HG02678 (cell line): ENCODE data around the gene DNM2.
"Not testable (repeated sequence)": the region's sequence is repeated elsewhere in the genome, so short reads cannot be mapped to it uniquely, and the experiment has no call there.

ENCODE experiments used
- ATAC-seq: cut with Tn5 transposase; IDR thresholded peaks from one replicate; pipeline ENCODE4 v1.9.1; 2021; ENCODE audit warnings: mild to moderate bottlenecking, moderate library complexity; ENCODE audit not compliant: unreplicated experiment

Gene DNM2

GRCh38 chr19:10724573-10725071 lies 6.7 kb downstream of the DNM2 start:
- no peak for ATAC-seq

DNA sequence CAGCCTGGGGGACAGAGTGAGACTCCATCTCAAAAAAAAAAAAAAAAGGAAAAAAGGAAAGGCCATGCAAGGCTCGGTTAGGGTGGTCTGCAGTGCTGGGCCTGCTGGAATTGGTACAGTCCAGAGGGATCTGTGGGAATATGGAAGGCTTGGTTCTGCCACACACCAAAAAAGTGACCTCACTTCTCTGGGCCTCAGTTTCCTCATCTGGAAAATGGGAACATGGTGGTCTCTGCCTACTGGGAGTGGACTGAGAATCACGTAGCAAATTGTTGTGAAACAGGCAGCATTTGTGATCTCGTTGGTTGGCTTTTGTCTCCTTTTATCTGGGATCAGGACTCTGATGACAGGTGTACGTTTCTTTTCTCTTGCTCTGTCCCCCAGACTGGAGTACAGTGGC lies 7.5 kb downstream of the DNM2 start:
- no peak for ATAC-seq

DNA sequence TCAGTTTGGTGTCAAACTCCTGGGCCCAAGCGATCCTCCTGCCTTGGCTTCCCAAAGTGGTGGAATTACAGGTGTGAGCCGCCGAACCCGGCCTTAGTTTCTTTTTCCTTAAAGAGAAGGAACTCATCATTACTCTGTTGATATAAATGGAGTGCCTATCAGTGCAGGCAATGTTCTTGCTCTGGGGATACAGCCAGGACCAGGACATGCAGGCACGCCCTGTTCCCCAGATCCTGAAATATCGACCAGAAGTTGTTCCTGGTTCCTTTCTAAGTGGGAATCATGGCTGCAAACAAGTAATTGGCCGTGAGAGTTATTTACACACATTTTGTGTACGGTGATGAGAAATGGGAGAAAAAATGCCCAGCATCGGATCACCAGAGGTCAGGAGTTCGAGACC lies 8.4 kb downstream of the DNM2 start:
- no peak for ATAC-seq

- no peak for ATAC-seq
Measured at GRCh38 chr19:10727685-10728201, 9.9 kb downstream of the DNM2 start.

GRCh38 chr19:10729411-10729810 lies 11.5 kb downstream of the DNM2 start:
- no peak for ATAC-seq

DNA sequence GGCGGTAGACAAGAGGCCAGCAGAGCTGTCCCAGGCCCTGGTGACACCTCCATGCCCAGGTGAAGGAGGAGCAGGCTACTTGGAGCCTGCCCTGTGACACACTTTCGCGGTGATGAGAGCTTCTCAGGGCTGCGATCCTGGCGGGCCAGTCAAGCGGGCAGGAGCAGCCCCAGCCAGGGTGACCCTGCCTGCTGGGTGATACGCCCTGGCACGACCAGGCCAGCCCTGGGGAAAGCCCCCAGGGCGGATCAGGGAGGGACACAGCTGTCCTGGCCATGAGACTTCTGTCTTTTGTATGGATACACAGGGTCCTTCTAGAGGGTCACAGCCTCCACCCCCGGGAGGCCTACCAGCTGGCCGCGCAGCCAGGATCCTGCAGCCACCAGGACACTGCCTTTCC lies 13.1 kb downstream of the DNM2 start:
- ATAC-seq, result no peak

DNA sequence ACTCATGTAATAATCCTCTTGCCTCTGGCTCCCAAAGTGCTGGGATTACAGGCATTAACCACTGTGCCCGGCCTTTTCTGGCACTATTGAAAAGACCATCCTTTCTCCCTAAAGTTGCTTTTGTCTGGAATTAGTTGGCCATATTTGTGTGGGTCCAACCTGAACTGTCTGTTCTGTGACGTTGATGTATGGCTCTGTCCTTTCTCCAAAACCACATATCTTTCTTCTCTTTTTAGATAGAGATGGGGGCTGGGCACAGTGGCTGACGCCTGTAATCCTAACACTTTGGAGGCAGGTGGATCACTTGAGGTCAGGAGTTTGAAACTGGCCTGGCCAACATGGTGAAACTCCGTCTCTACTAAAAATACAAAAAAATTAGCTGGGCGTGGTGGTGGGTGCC lies 17.9 kb downstream of the DNM2 start:
- no peak for ATAC-seq

DNA sequence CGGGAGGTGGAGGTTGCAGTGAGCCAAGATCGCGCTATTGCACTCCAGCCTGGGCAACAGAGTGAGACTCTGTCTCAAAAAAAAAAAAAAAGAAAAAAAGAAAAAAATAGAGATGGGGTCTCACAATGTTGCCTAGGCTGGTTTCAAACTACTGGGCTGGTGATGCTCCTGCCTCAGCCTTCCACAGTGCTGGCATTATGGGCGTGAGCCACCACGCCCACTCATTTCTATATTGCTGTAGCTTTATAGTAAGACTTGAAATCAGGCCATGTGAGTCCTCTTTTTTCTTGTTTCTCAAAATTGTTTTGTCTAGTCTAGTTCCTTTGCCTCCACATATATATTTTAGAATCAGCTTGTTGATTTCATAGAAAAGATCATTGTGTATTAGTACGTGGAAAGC lies 18.3 kb downstream of the DNM2 start:
- no peak for ATAC-seq

DNA sequence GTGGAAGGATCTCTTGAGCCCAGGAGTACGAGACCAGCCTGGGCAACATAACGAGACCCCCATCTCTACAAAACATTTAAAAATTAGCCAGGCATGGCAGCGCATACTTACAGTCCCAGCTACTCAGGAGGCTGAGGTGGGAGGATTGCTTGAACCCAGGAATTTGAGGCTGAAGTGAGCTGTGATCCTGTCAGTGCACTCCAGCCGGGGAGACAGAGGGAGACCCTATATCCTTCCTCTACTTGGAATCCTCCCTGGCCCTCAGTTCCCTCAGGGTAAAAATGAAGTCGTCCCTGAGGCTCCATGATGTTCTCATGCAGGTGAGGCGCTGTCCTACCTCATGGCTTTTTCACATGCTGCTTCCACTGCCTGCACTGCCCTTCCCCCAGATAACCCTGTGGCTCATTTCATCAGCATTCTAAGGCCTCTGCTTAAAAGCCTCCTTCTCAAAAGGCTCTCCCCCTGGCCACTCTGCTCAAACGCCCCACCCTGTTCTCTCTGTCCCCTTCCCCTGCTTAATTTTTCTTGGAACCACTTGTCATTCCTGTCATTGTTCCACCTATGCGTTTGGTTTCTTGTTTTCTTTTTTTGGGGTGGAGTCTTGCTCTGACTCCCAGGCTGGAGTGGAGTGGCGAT lies 19.2 kb downstream of the DNM2 start:
- ATAC-seq, result no peak

GRCh38 chr19:10737722-10738121 lies 19.8 kb downstream of the DNM2 start:
- no peak for ATAC-seq

DNA sequence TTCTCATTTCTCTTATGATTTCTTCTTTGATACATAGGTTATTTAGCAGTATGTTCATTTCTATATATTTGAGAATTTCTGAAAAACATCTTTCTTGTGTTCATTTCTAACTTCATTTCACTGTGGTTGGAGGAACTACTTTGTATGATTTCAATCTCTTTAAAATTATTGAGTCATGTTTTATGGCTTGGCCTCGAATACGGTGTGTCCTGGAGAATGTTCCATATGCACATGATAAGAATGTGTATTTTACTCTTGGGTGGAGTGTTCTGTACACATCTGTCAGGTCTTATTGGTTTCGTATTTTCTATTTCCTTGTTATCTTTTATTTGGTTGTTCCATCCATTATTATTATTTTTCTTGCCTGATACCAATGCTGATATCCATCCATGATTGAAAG lies 22.9 kb downstream of the DNM2 start:
- ATAC-seq, result no peak

DNA sequence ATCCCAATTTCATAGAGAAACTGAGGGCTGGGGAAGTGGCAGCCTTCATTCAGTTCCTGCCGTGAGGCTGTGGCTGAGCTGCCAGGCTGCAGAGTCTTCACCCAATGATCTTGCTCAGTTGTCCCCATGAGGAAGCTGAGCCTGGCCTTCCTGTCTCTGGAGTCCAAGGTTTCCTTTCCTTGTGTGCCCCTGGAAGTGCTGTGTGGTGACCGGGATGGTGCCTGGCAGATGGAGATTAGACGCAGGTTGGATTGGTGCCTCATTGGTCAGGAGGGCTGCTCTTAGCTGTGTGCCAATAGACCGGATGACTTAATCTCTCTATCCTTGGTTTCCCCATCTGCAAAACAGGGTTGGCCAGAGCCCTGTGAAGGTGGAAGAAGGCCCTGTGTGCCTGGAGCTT lies 24.6 kb downstream of the DNM2 start:
- no peak for ATAC-seq

- ATAC-seq, result no peak
Measured at GRCh38 chr19:10744253-10744798, 26.4 kb downstream of the DNM2 start.

GRCh38 chr19:10744801-10745293 lies 27.0 kb downstream of the DNM2 start:
- no peak for ATAC-seq

- ATAC-seq, result not testable (repeated sequence)
Measured at GRCh38 chr19:10746437-10746836, 28.6 kb downstream of the DNM2 start.

DNA sequence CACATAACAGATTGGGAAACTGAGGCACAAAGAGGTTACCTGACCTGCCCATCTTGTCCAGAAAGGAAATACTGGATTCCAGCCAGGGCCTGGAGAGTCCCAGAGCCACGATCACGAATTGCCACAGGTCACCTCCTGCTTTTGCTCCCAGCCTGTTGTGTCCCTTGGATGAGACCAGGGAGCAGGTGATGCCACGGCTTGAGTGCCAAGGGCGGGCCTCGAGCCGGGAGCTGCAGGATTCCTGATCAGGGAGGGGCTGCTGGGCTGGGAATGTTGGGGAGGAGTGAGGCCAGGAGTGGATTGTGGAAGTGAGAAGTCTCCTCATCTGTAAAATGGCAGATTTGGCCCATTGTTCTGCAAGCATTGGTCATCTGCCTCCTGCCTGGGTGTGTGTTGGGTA lies 29.4 kb downstream of the DNM2 start:
- no peak for ATAC-seq

DNA sequence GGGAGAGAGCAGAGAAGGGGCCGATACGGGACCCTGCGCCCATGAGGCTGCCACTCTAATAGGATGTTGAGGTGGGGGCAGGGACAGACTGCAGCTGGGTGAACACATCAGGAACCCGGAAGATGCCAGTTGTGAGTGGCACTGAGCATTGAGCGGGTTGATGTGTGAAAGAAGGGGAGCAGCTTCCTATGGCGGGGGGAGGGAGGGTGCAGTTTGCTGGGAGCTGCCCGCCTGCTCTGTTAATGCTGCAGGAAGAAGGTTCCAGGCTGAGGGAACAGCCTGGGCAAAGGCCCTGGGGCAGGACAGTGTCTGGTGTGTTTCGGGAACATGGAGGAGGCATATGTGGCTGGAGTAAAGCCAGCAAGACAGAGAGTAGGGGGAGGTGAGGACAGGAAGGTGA lies 29.8 kb downstream of the DNM2 start:
- ATAC-seq, result no peak

GRCh38 chr19:10748195-10748926 lies 30.5 kb downstream of the DNM2 start:
- no peak for ATAC-seq

DNA sequence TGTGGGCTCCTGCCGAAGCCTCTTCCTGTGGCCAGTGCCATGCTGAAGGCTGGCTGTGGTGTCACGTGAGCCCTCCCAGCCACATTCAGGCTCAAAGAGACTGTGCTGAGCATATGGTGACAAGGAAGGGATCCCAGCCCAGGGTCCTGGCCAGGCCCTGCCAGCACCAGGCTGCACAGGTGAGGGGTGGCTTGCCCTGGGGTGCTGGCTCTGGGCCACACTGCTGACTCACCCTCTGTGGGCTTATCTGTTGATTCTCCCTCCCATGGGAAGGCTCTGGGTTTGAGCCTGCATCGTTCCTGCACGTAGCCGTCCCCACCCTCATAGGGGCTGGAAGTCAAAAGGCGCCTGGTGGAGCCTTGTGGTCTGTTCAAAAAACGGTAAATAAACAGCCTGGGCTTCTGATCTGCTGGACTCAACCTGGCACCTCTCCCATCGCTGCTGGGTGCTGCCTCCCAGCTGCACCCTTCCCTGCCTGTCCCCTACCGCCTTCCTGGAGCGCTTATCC lies 31.1 kb downstream of the DNM2 start:
- ATAC-seq, result no peak

DNA sequence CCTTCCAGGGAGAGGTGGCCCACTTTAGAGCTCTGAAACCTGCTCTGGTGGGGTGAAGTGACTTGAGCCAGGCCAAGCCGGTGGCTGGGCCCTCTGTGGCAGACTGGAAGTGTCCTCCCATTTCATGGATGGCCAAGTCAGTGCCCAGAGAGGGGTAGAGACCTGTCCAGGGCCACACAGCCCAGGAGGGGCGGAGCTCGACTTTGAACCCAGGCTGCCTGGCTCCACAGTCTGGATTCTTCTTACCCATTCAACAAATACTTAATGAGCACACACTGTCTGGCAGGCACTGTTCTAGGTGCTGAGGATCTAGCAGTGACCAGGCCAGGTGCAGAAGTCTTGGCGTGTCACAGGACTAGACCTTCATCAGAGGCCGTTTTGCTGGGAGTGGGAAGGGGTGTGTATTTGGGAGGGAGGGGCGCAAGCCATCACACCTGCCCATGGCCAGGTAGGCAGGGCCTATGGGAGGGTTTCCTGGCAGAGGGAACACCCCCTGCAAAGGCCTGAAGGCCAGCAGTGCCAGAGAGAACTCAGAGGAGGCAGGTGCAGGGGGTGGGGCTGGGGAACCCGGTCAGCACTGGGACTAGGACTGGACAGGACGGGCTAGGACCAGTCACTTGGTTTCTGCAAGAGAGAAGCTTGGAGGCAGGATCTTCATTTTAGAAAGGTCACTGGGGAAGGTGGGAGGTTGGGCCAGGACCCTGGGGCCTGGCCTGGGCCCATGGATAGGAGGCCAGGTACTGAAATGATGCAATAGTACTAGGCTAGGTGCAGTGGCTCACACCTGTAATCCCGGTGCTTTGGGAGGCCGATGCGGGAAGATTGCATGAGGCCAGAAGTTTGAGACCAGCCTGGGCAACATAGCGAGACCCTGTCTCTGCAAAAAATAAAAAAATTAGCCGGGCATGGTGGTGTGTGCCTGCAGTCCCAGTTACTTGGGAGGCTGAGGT lies 31.8 kb downstream of the DNM2 start:
- no peak for ATAC-seq
